HepG2 (cell line): ENCODE results near the gene PEMT. TPM values are rescaled to one million over a fixed set of nuclear protein-coding genes. Genes with fewer than 3 reads are reported as not detected.

Experiments
- ATAC-seq: fragments of 200-7000 bp; cut with Tn5 transposase; 3 replicates; pipeline ENCODE4 v1.9.1; 2020; ENCODE audit warnings: mild to moderate bottlenecking, moderate library complexity
- BruUV-seq: library from RNA; stranded (reverse); fragments of 400-500 nt; replicated peaks from 2 replicates; lab custom pipeline; 2021; lab: Mats Ljungman, UMichigan
- CTCF ChIA-PET: fragments of 300-600 bp; formaldehyde crosslinking; extraction: SDS; loops from one replicate; lab custom pipeline; 2021; ENCODE audit warnings: low total read pairs, inconsistent platforms, low intra/inter-chr PET ratio; lab: Yijun Ruan, JAX
- POLR2A ChIA-PET: fragments of 350-600 bp; sonication (Branson Sonifier 250); formaldehyde crosslinking; loops from one replicate; lab custom pipeline; 2020; ENCODE audit warnings: antibody characterized with exemption, inconsistent platforms; lab: Yijun Ruan, JAX
- DNase-seq: peaks from one replicate; pipeline ENCODE4 v3.0.0-alpha.2; 2015; ENCODE audit warnings: low spot score
- FAIRE-seq: peaks from 3 replicates; lab custom pipeline; 2011; peaks lifted over from hg19 to GRCh38; lab: Jason Lieb, UNC
- H2AFZ ChIP-seq: one replicate; pipeline ENCODE4 v1.6.1; 2011; ENCODE audit warnings: low read length, inconsistent platforms
- H3K27ac ChIP-seq: fragments of 300-600 bp; 3 replicates; pipeline ENCODE4 v1.8.0; 2011; ENCODE audit warnings: mixed run types, mild to moderate bottlenecking, mixed read lengths, low read length, inconsistent platforms; ENCODE audit not compliant: insufficient read depth; ENCODE audit errors: extremely low read length
- H3K27me3 ChIP-seq, 2 experiments: fragments of 200-600 bp in 1 of 2; 2 replicates in 1 of 2; 3 replicates in 1 of 2; pipeline versions ENCODE4 v1.6.0 to v1.8.0; 2011; ENCODE audit warnings: low read length in 2 of 2, mild to moderate bottlenecking in 2 of 2, moderate library complexity in 2 of 2, inconsistent platforms in 1 of 2; ENCODE audit not compliant: insufficient read depth in 2 of 2, control insufficient read depth in 1 of 2
- H3K36me3 ChIP-seq, 2 experiments: fragments of 200-600 bp in 1 of 2; replicated peaks in 1 of 2; 2 replicates in 1 of 2; 3 replicates in 1 of 2; pipeline versions ENCODE4 v1.5.1 to v1.8.0; 2011; ENCODE audit warnings: low read length in 2 of 2, inconsistent platforms in 1 of 2; ENCODE audit not compliant: insufficient read depth in 2 of 2, control insufficient read depth in 1 of 2
- H3K4me1 ChIP-seq: 2 replicates; pipeline ENCODE4 v1.5.1; 2012; ENCODE audit warnings: low read length, inconsistent platforms; ENCODE audit not compliant: insufficient read depth
- H3K4me2 ChIP-seq: 2 replicates; pipeline ENCODE4 v1.6.0; 2011; ENCODE audit warnings: low read depth, low read length, inconsistent platforms
- H3K4me3 ChIP-seq, 3 experiments: fragments of 200-600 bp in 1 of 3; sonication (generic), shearing (Covaris generic) in 1 of 3; replicated peaks in 1 of 3; 2 replicates each; pipeline ENCODE4 v1.5.1; 2011 to 2016; ENCODE audit warnings: low read length in 3 of 3, inconsistent platforms in 2 of 3, low read depth in 2 of 3, mild to moderate bottlenecking in 2 of 3, control low read depth in 1 of 3, mixed read lengths in 1 of 3; ENCODE audit not compliant: insufficient read depth in 1 of 3
- H3K79me2 ChIP-seq: one replicate; pipeline ENCODE4 v1.6.1; 2011; ENCODE audit warnings: low read length, inconsistent platforms; ENCODE audit not compliant: insufficient read depth
- H3K9ac ChIP-seq: 2 replicates; pipeline ENCODE4 v1.6.0; 2011; ENCODE audit warnings: mild to moderate bottlenecking, low read depth, low read length, inconsistent platforms; ENCODE audit not compliant: insufficient read depth
- H3K9me3 ChIP-seq: 2 replicates; pipeline ENCODE4 v1.5.1; 2012; ENCODE audit warnings: mild to moderate bottlenecking, low read length
- H4K20me1 ChIP-seq: 2 replicates; pipeline ENCODE4 v1.6.0; 2011; ENCODE audit warnings: inconsistent platforms, mild to moderate bottlenecking, low read length, moderate library complexity; ENCODE audit not compliant: insufficient read depth
- AGO2 ChIP-seq: fragments of 200-400 bp; formaldehyde crosslinking; optimal IDR thresholded peaks from 2 replicates; pipeline ENCODE3; 2017; ENCODE audit warnings: mild to moderate bottlenecking, low read depth, low read length, moderate library complexity
- FOXM1 ChIP-seq: sonication (generic); formaldehyde crosslinking; IDR thresholded peaks from 2 replicates; pipeline ENCODE4 v1.5.0; 2020; ENCODE audit warnings: missing genetic modification reagents
- FOXP4 ChIP-seq: sonication (generic); formaldehyde crosslinking; IDR thresholded peaks from 2 replicates; pipeline ENCODE4 v1.4.0; 2020; ENCODE audit warnings: missing genetic modification reagents
- HNRNPLL ChIP-seq: fragments of 200-400 bp; formaldehyde crosslinking; IDR thresholded peaks from 2 replicates; pipeline ENCODE4 v1.6.1; 2017; ENCODE audit warnings: mild to moderate bottlenecking, low read depth, low read length; ENCODE audit not compliant: poor library complexity, severe bottlenecking
- KAT7 ChIP-seq: IDR thresholded peaks from 2 replicates; pipeline ENCODE4 v1.6.1; 2018; ENCODE audit warnings: borderline replicate concordance, missing compliant biosample characterization
- MED13 ChIP-seq: sonication (generic); formaldehyde crosslinking; IDR thresholded peaks from 2 replicates; pipeline ENCODE4 v1.5.0; 2020; ENCODE audit warnings: missing genetic modification reagents
- MEIS2 ChIP-seq: sonication (generic); formaldehyde crosslinking; IDR thresholded peaks from 2 replicates; pipeline ENCODE4 v1.9.0; 2021; ENCODE audit warnings: mild to moderate bottlenecking, missing genetic modification reagents
- PAWR ChIP-seq: sonication (generic); formaldehyde crosslinking; IDR thresholded peaks from 2 replicates; pipeline ENCODE4 v1.4.0; 2020; ENCODE audit warnings: missing genetic modification reagents, mild to moderate bottlenecking, borderline replicate concordance
- RXRA ChIP-seq: sonication (generic); formaldehyde crosslinking; IDR thresholded peaks from 2 replicates; pipeline ENCODE4 v1.5.1; 2020; ENCODE audit warnings: missing genetic modification reagents
- XRCC5 ChIP-seq: fragments of 200-400 bp; formaldehyde crosslinking; optimal IDR thresholded peaks from 2 replicates; pipeline ENCODE3; 2017; ENCODE audit warnings: mild to moderate bottlenecking, low read length
- ZNF101 ChIP-seq: sonication (generic); formaldehyde crosslinking; IDR thresholded peaks from 2 replicates; pipeline ENCODE4 v1.4.0; 2020; ENCODE audit warnings: mild to moderate bottlenecking, low read depth, missing genetic modification reagents, borderline replicate concordance
- ZNF317 ChIP-seq: sonication (generic); formaldehyde crosslinking; IDR thresholded peaks from 2 replicates; pipeline ENCODE4 v1.5.0; 2020; ENCODE audit warnings: mild to moderate bottlenecking, missing genetic modification reagents
- ZNF543 ChIP-seq: sonication (generic); formaldehyde crosslinking; IDR thresholded peaks from 2 replicates; pipeline ENCODE4 v1.4.0; 2020; ENCODE audit warnings: mild to moderate bottlenecking, missing genetic modification reagents
- ZNF709 ChIP-seq: sonication (generic); formaldehyde crosslinking; IDR thresholded peaks from 2 replicates; pipeline ENCODE4 v1.5.0; 2020; ENCODE audit warnings: mild to moderate bottlenecking, missing genetic modification reagents
- ZNF83 ChIP-seq: sonication (generic); formaldehyde crosslinking; IDR thresholded peaks from 2 replicates; pipeline ENCODE4 v1.4.0; 2020; ENCODE audit warnings: missing genetic modification reagents, mild to moderate bottlenecking, borderline replicate concordance
- WGBS: methylation state at CpG from one replicate; pipeline ENCODE4 v1.1.6; 2017; ENCODE audit warnings: low lambda C conversion rate; 5-methylcytosine and 5-hydroxymethylcytosine counted together
- in situ Hi-C: cut with HindIII; loops from 2 replicates; pipeline ENCODE4 v1.10.0; 2017; ENCODE audit warnings: low pct_unique_long_range_greater_than_20kb; ENCODE audit not compliant: extremely low pct_ligation_motif_present
- intact Hi-C: fragments of 100-400 bp; cut with micrococcal nuclease; formaldehyde crosslinking; loops from one replicate; pipeline ENCODE4 v1.10.0; 2022; ENCODE audit not compliant: unreplicated experiment
- polyA plus RNA-seq, 8 experiments: library from polyadenylated mRNA; depleted of rRNA in 3 of 8; stranded (reverse) in 7 of 8; unstranded in 1 of 8; fragments of >200 nt; fragmentation: Illumina TruSeq in 4 of 8; extraction: Trizol in 4 of 8; gene quantifications; 2 replicates each; pipeline versions ENCODE4 v1.2.1 to v1.2.3, GENCODE V29; 2011 to 2016; ENCODE audit warnings: low read depth in 4 of 8, missing spikeins in 1 of 8, mixed read lengths in 1 of 8; ENCODE audit not compliant: insufficient read depth in 1 of 8
- total RNA-seq, 5 experiments: library from RNA; depleted of rRNA; stranded (reverse); fragments of >200 nt; fragmentation: Illumina TruSeq; extraction: Trizol; gene quantifications; 2 replicates each; pipeline ENCODE4 v1.2.3, GENCODE V29; 2016; ENCODE audit warnings: low read depth in 1 of 5

Gene PEMT
- total and polyA plus RNA-seq, 2 of the 13 experiments (the other 11 are each of a cell fraction or from before 2014, with no cell fraction given): 31.7 to 43.6 TPM

DNA sequence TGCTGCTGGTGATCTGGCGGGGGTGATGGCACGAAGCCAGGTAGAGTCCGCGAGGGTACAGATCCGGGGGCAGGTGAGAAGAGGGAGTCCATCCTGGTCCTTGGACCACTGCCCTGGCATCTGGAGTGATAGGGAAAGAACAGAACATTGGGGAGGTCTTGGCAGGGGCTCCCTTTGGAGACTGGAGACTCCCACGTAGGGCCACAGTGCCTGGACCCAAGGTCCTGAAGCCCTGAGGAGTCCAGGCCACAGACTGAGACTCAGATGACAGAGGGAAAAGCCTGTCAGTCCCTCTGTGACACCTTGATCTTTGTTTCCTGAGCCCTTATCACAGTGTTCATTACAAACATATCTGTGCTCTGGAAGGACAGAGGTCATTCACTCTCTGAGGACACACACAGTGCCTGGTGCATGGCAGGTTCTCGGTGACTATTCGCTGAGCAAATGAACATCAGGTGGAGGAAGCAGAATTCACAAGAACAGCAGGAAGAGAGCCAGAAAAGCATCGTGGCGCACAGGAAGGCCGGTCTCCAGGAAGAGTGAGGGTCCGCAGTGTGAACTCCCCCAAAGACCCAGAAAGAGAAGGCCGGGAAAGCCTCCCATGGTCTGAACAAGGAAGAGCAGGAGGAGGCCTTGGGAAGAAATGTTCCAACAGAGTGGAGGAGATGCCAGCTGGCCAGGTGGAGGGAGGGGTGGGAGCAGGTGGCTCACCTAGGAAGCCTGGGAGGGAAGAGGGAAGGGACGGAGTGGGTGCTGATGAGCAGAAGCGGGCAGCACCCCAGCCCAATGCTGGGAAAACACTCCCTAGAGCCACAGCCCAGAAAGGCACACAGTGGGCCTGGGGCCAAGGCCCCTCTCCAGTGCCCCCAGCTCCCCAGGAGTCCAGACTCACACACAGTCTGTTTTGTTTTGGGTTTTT, 20.5 kb downstream of the PEMT start:
- ChIA-PET CTCF (interaction anchor here (1.1 to 4.4 kb wide), 3 partner anchors 74 to 216 kb away, joined by 3 to 55 read pairs (median 40); partner anchors contain the start of gene RASD1), POLR2A (interaction anchor here (0.7 to 8.9 kb wide), 12 partner anchors 11 to 218 kb away, joined by 3 to 114 read pairs (median 4); partner anchors contain the start of genes PEMT and RASD1)
- TSS peak; percentile 74 for BruUV-seq
- H3K27me3 ChIP-seq: no peaks in the 10 kb centered on the region
- intact Hi-C loops: loop anchor here (1.0 to 5.0 kb wide), 4 partner anchors 34 to 215 kb away; no protein-coding TSS in a partner anchor
- DNase-seq (peak; percentile 81), FAIRE-seq (peak; percentile 99), ATAC-seq (peak; percentile 85)
- peaks cover 0 to 4% of the 10 kb centered on the region in 2 experiments; a peak in 2 of 5 replicates for H3K36me3 ChIP-seq
- no peaks in the 10 kb centered on the region for H3K79me2 ChIP-seq
- 0 out of 2 replicates have a peak, but pooled peaks cover 5% of the 10 kb centered on the region for H4K20me1 ChIP-seq
- H3K9me3 ChIP-seq: no peaks in the 10 kb centered on the region
- peak overlapping the region; percentile 83 for H3K27ac ChIP-seq
- peaks cover 48% of the 10 kb centered on the region for H3K4me1 ChIP-seq
- H3K4me2 ChIP-seq: peak overlapping the region; percentile 60
- WGBS: 23% methylated on average over 15 of the region's 15 CpGs
- H2AFZ ChIP-seq: no peak overlapping the region
- peak overlapping the region; percentile 54 for H3K9ac ChIP-seq
- peak overlapping the region in 1 of 3 experiments; percentile 53; a peak in 2 of 6 replicates for H3K4me3 ChIP-seq
- in situ Hi-C loops: no loop called here
- TF ChIP-seq HNRNPLL (no peak), ZNF543 (CRISPR knock-in tag) (no peak), FOXP4 (CRISPR knock-in tag) (peak; percentile 80), ZNF317 (no peak), MED13 (no peak), KAT7 (CRISPR knock-in tag) (peak; percentile 48; the same call in 1 of the 2 replicates), FOXM1 (CRISPR knock-in tag) (no peak), ZNF709 (CRISPR knock-in tag) (0 out of 2 replicates have a peak, but pooled peaks have one; percentile 34), PAWR (no peak), ZNF83 (CRISPR knock-in tag) (no peak), XRCC5 (peak; percentile 27), RXRA (CRISPR knock-in tag) (peak; percentile 85), ZNF101 (CRISPR knock-in tag) (no peak), MEIS2 (peak; percentile 63; the same call in 1 of the 2 replicates), AGO2 (peak; percentile 7)
